ENCODE measurements around the gene HCN3.

GRCh38 chr1:155284476-155284875 lies 7.2 kb downstream of the HCN3 start:
- TF ChIP-seq POLR2AphosphoS5 (IDR thresholded peaks at IDR 0.05) = no peak
- TF ChIP-seq, protein P1, sequence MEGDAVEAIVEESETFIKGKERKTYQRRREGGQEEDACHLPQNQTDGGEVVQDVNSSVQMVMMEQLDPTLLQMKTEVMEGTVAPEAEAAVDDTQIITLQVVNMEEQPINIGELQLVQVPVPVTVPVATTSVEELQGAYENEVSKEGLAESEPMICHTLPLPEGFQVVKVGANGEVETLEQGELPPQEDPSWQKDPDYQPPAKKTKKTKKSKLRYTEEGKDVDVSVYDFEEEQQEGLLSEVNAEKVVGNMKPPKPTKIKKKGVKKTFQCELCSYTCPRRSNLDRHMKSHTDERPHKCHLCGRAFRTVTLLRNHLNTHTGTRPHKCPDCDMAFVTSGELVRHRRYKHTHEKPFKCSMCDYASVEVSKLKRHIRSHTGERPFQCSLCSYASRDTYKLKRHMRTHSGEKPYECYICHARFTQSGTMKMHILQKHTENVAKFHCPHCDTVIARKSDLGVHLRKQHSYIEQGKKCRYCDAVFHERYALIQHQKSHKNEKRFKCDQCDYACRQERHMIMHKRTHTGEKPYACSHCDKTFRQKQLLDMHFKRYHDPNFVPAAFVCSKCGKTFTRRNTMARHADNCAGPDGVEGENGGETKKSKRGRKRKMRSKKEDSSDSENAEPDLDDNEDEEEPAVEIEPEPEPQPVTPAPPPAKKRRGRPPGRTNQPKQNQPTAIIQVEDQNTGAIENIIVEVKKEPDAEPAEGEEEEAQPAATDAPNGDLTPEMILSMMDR (IDR thresholded peaks at IDR 0.05) = no peak

Measured in transverse colon (tissue), 4 donors.